Astrocyte of the spinal cord (primary cell): Measurements from ENCODE around the gene PLIN3.
A peak's percentile ranks its signal among the peaks of the same experiment; 100 is the strongest.
"Not testable (repeated sequence)": the region's sequence is repeated elsewhere in the genome, so short reads cannot be mapped to it uniquely, and the experiment has no call there.

Source experiments
- DNase-seq: peaks from one replicate; pipeline ENCODE4 v3.0.0; 2011; ENCODE audit warnings: low read depth, low spot score
- H3K4me3 ChIP-seq: 2 replicates; pipeline ENCODE4 v1.5.1; 2011; ENCODE audit warnings: low read depth, mild to moderate bottlenecking, low read length, moderate library complexity
- CTCF ChIP-seq: IDR thresholded peaks from 2 replicates; pipeline ENCODE4 v1.5.1; 2012; ENCODE audit warnings: low read depth, mild to moderate bottlenecking, low read length, inconsistent platforms
- in situ Hi-C: cut with HindIII; loops from 2 replicates; pipeline ENCODE4 v1.10.0; 2017; ENCODE audit warnings: low sequenced_read_pairs

The PLIN3 gene

GRCh38 chr19:4859697-4860096 lies 7.8 kb downstream of the PLIN3 start:
- H3K4me3 ChIP-seq: no peak overlapping the region
- TF ChIP-seq CTCF: no peak
- in situ Hi-C loops: no loop called here
- DNase-seq: no peak

GRCh38 chr19:4856468-4856867 lies 11.0 kb downstream of the PLIN3 start:
- H3K4me3 ChIP-seq, DNase-seq, in situ Hi-C loops: not testable (repeated sequence)

- DNase-seq, in situ Hi-C loops: not testable (repeated sequence)
Observed at GRCh38 chr19:4853506-4853905, 14.0 kb downstream of the PLIN3 start.

GRCh38 chr19:4852484-4852883 lies 15.0 kb downstream of the PLIN3 start:
- no peak overlapping the region for H3K4me3 ChIP-seq
- in situ Hi-C loops: no loop called here
- DNase-seq: no peak
- no peak for TF ChIP-seq CTCF

More at GRCh38 chr19:4853506-4853905, 14.0 kb downstream of the PLIN3 start:
- H3K4me3 ChIP-seq: not testable (repeated sequence)

GRCh38 chr19:4851551-4852290 lies 15.7 kb downstream of the PLIN3 start:
- TF ChIP-seq CTCF: peak; percentile 92
- peak; percentile 39 for DNase-seq
- in situ Hi-C loops: no loop called here
- no peak overlapping the region for H3K4me3 ChIP-seq

GRCh38 chr19:4849019-4849418 lies 18.4 kb downstream of the PLIN3 start:
- TF ChIP-seq CTCF: no peak
- in situ Hi-C loops: no loop called here

GRCh38 chr19:4847190-4847973 lies 20.1 kb downstream of the PLIN3 start:
- no peak for TF ChIP-seq CTCF
- in situ Hi-C loops: no loop called here
- DNase-seq: no peak
- H3K4me3 ChIP-seq: no peak overlapping the region

More at GRCh38 chr19:4849019-4849418, 18.4 kb downstream of the PLIN3 start:
- DNase-seq: no peak
- no peak overlapping the region for H3K4me3 ChIP-seq

GRCh38 chr19:4845975-4846374 lies 21.5 kb downstream of the PLIN3 start:
- peak; percentile 59 for DNase-seq
- H3K4me3 ChIP-seq, in situ Hi-C loops: not testable (repeated sequence)
